Vagina (tissue), 2 donors: ENCODE data around the gene KIF26A.

Experiments
- POLR2A ChIP-seq, 2 donors: fragments of 450-650 bp; IDR thresholded peaks; one replicate each; pipeline ENCODE4 v1.6.1; 2017; ENCODE audit warnings: antibody characterized with exemption in 2 of 2, mild to moderate bottlenecking in 2 of 2, moderate library complexity in 2 of 2
- TF ChIP-seq, protein P1 (sequence below), 3 experiments: fragments of 450-650 bp in 2 of 3; fragments of 200-600 bp in 1 of 3; sonication (generic) in 1 of 3; IDR thresholded peaks; one replicate each; pipeline ENCODE4 v1.5.1; 2017 to 2019; ENCODE audit warnings: antibody characterized with exemption in 3 of 3, mild to moderate bottlenecking in 2 of 3, moderate library complexity in 2 of 3

- TF ChIP-seq, protein P1, sequence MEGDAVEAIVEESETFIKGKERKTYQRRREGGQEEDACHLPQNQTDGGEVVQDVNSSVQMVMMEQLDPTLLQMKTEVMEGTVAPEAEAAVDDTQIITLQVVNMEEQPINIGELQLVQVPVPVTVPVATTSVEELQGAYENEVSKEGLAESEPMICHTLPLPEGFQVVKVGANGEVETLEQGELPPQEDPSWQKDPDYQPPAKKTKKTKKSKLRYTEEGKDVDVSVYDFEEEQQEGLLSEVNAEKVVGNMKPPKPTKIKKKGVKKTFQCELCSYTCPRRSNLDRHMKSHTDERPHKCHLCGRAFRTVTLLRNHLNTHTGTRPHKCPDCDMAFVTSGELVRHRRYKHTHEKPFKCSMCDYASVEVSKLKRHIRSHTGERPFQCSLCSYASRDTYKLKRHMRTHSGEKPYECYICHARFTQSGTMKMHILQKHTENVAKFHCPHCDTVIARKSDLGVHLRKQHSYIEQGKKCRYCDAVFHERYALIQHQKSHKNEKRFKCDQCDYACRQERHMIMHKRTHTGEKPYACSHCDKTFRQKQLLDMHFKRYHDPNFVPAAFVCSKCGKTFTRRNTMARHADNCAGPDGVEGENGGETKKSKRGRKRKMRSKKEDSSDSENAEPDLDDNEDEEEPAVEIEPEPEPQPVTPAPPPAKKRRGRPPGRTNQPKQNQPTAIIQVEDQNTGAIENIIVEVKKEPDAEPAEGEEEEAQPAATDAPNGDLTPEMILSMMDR (IDR thresholded peaks at IDR 0.05) = no peak
- no peak for TF ChIP-seq POLR2A (IDR thresholded peaks at IDR 0.05)
Observed at GRCh38 chr14:104162495-104162894, 24.1 kb downstream of the KIF26A start.
